Measurements from ENCODE around the gene BCL2.

The BCL2 gene

GRCh38 chr18:63183952-63184770 is 135.4 kb downstream of the BCL2 start:
- TF ChIP-seq, protein P1, sequence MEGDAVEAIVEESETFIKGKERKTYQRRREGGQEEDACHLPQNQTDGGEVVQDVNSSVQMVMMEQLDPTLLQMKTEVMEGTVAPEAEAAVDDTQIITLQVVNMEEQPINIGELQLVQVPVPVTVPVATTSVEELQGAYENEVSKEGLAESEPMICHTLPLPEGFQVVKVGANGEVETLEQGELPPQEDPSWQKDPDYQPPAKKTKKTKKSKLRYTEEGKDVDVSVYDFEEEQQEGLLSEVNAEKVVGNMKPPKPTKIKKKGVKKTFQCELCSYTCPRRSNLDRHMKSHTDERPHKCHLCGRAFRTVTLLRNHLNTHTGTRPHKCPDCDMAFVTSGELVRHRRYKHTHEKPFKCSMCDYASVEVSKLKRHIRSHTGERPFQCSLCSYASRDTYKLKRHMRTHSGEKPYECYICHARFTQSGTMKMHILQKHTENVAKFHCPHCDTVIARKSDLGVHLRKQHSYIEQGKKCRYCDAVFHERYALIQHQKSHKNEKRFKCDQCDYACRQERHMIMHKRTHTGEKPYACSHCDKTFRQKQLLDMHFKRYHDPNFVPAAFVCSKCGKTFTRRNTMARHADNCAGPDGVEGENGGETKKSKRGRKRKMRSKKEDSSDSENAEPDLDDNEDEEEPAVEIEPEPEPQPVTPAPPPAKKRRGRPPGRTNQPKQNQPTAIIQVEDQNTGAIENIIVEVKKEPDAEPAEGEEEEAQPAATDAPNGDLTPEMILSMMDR (IDR thresholded peaks at IDR 0.05; ENCODE audit: low read depth, low read length) = no peak
- no peaks in the 10 kb centered on the region for H3K9me3 ChIP-seq
- H3K4me3 ChIP-seq (ENCODE audit: low read depth, low read length) = no peak overlapping the region
- no peaks in the 10 kb centered on the region for H3K27me3 ChIP-seq
- DNase-seq = no peak
- H3K36me3 ChIP-seq = no peaks in the 10 kb centered on the region
- H3K4me1 ChIP-seq = no peaks in the 10 kb centered on the region

DNA sequence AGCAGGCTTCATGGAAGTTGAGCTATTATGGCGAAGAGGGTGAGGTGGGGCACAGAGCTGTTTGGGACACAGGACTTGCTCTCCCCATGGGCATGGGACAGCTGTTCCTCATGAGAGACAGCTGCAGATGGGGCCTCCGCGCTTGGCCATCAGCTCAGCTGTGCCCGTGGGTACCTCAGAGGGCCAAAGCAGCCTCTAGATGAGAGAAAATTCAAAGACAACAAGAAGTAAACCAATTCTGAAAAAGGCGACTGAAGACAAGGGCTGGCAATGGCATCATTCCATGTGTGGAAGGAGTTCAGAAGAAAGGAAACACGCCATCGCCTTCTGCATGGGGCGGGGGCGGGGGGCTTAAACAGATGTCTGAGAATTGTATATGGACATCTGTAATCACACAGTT is 136.2 kb downstream of the BCL2 start:
- no peak overlapping the region for H3K4me3 ChIP-seq (ENCODE audit: low read depth, low read length)
- no peaks in the 10 kb centered on the region for H3K27me3 ChIP-seq
- H3K36me3 ChIP-seq = no peaks in the 10 kb centered on the region
- DNase-seq = no peak
- TF ChIP-seq, protein P1 (IDR thresholded peaks at IDR 0.05; ENCODE audit: low read depth, low read length) = no peak
- H3K4me1 ChIP-seq = no peaks in the 10 kb centered on the region
- H3K9me3 ChIP-seq = no peaks in the 10 kb centered on the region

GRCh38 chr18:63182861-63183260 is 136.7 kb downstream of the BCL2 start:
- no peak overlapping the region for H3K4me3 ChIP-seq (ENCODE audit: low read depth, low read length)
- DNase-seq = no peak
- TF ChIP-seq, protein P1 (IDR thresholded peaks at IDR 0.05; ENCODE audit: low read depth, low read length) = no peak
- no peaks in the 10 kb centered on the region for H3K9me3 ChIP-seq
- H3K4me1 ChIP-seq = no peaks in the 10 kb centered on the region
- no peaks in the 10 kb centered on the region for H3K36me3 ChIP-seq
- H3K27me3 ChIP-seq = no peaks in the 10 kb centered on the region

GRCh38 chr18:63182310-63182772 is 137.2 kb downstream of the BCL2 start:
- no peak for DNase-seq
- H3K4me3 ChIP-seq (ENCODE audit: low read depth, low read length) = no peak overlapping the region
- TF ChIP-seq, protein P1 (IDR thresholded peaks at IDR 0.05; ENCODE audit: low read depth, low read length) = no peak

DNA sequence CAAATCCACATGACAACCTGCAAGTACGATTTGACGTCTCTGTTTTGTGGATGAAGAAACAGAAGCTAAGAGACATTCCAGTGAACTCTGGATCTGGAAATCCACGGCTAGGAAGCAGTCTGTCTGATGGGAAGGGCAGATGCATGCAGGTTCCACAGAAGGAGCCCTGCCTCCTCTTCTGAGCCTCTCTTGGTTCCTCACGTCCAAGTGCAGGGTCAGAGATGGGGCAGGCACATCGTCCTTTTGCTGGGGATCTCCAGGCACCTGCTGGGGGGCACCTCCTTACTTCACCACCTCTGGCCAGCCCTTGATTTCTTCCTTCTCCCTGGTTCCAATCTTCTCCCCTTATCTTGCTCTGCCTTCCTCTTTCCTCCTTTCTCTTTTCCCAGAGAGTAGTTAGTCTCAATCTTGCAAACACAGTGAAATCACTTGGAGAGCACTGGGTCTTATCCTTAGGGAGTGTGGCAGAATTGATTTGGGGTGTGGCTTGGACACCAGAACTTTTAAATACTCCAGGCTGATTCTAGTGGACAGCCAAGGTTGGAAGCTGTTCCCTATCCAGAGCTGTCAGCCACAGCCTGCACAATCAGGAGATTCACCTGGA is 137.8 kb downstream of the BCL2 start:
- Histone ChIP-seq H3K4me3 (ENCODE audit: low read depth, low read length) (no peak overlapping the region), H3K9me3 (no peaks in the 10 kb centered on the region), H3K27me3 (no peaks in the 10 kb centered on the region), H3K36me3 (no peaks in the 10 kb centered on the region), H3K4me1 (no peaks in the 10 kb centered on the region)
- TF ChIP-seq, protein P1 (IDR thresholded peaks at IDR 0.05; ENCODE audit: low read depth, low read length) = no peak
- DNase-seq = no peak

More at GRCh38 chr18:63182310-63182772, 137.2 kb downstream of the BCL2 start:
- H3K36me3 ChIP-seq = no peaks in the 10 kb centered on the region
- H3K4me1 ChIP-seq = no peaks in the 10 kb centered on the region
- H3K27me3 ChIP-seq = no peaks in the 10 kb centered on the region
- H3K9me3 ChIP-seq = no peaks in the 10 kb centered on the region

DNA sequence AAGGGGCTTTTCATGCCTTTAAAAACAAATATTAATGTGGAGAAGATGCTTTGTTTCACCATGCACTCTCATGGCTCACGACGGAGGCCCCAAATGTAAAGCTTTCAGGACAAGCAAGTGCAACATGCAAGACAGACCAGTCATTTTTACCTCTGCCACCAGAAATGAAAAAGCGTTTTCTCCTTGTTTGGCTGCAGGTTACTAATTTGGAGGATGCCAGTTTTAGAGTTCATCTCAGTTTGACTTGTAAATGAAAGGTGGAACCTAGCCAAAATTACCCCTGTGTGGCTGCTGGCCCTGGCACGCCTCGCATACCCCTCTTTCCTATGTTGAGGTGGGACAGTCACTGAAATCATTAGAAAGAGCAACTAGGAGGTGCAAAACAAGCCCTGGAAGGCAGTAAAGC is 138.6 kb downstream of the BCL2 start:
- no peak for DNase-seq
- no peaks in the 10 kb centered on the region for H3K27me3 ChIP-seq
- no peaks in the 10 kb centered on the region for H3K4me1 ChIP-seq
- no peaks in the 10 kb centered on the region for H3K36me3 ChIP-seq
- no peak overlapping the region for H3K4me3 ChIP-seq (ENCODE audit: low read depth, low read length)
- H3K9me3 ChIP-seq = no peaks in the 10 kb centered on the region
- TF ChIP-seq, protein P1 (IDR thresholded peaks at IDR 0.05; ENCODE audit: low read depth, low read length) = no peak

Measured in BE2C (cell line).